ENCODE measurements around the gene SELENOM. TPM values are rescaled to one million over a fixed set of nuclear protein-coding genes. Genes with fewer than 3 reads are reported as not detected.

SELENOM gene
- total and polyA plus RNA-seq, 2 donors, result 113 to 1,134 TPM

GRCh38 chr22:31106731-31107177 is 614 bp downstream of the SELENOM start:
- Histone ChIP-seq H3K27ac (ENCODE audit: low read depth) (peak overlapping the region; percentile 97), H3K4me1 (ENCODE audit: insufficient read depth) (no peaks in the 10 kb centered on the region), H3K36me3 (ENCODE audit: insufficient read depth) (no peaks in the 10 kb centered on the region), H3K4me3 (ENCODE audit: low read depth, low read length) (peak overlapping the region; percentile 71)
- WGBS, result 27% methylated on average over 14 of the region's 14 CpGs
- no peak for DNase-seq (ENCODE audit: extremely low spot score)

- H3K4me3 ChIP-seq (ENCODE audit: low read depth, low read length), result peak overlapping the region; percentile 71
- DNase-seq (ENCODE audit: extremely low spot score), result no peak
- WGBS, result 30% methylated on average over 4 of the region's 4 CpGs
- H3K27ac ChIP-seq (ENCODE audit: low read depth), result peak overlapping the region; percentile 97
- no peaks in the 10 kb centered on the region for H3K4me1 ChIP-seq (ENCODE audit: insufficient read depth)
- H3K36me3 ChIP-seq (ENCODE audit: insufficient read depth), result no peaks in the 10 kb centered on the region
These were observed 1.3 kb downstream of the SELENOM start for GRCh38 chr22:31106001-31106571.

- no peaks in the 10 kb centered on the region for H3K36me3 ChIP-seq (ENCODE audit: insufficient read depth)
- peak overlapping the region; percentile 46 for H3K27ac ChIP-seq (ENCODE audit: low read depth)
- H3K4me3 ChIP-seq (ENCODE audit: low read depth, low read length), result peak overlapping the region; percentile 71
- no peaks in the 10 kb centered on the region for H3K4me1 ChIP-seq (ENCODE audit: insufficient read depth)
- DNase-seq (ENCODE audit: extremely low spot score), result no peak
- 52% methylated on average over 11 of the region's 11 CpGs for WGBS
These were observed 2.0 kb downstream of the SELENOM start for GRCh38 chr22:31105282-31105929.

- WGBS, result 28% methylated on average over 35 of the region's 35 CpGs
- no peak for DNase-seq (ENCODE audit: extremely low spot score)
- H3K27ac ChIP-seq (ENCODE audit: low read depth), result no peak overlapping the region
- no peaks in the 10 kb centered on the region for H3K4me1 ChIP-seq (ENCODE audit: insufficient read depth)
- no peak overlapping the region for H3K4me3 ChIP-seq (ENCODE audit: low read depth, low read length)
- H3K36me3 ChIP-seq (ENCODE audit: insufficient read depth), result no peaks in the 10 kb centered on the region
These were observed 2.5 kb downstream of the SELENOM start for GRCh38 chr22:31104869-31105268.

DNA sequence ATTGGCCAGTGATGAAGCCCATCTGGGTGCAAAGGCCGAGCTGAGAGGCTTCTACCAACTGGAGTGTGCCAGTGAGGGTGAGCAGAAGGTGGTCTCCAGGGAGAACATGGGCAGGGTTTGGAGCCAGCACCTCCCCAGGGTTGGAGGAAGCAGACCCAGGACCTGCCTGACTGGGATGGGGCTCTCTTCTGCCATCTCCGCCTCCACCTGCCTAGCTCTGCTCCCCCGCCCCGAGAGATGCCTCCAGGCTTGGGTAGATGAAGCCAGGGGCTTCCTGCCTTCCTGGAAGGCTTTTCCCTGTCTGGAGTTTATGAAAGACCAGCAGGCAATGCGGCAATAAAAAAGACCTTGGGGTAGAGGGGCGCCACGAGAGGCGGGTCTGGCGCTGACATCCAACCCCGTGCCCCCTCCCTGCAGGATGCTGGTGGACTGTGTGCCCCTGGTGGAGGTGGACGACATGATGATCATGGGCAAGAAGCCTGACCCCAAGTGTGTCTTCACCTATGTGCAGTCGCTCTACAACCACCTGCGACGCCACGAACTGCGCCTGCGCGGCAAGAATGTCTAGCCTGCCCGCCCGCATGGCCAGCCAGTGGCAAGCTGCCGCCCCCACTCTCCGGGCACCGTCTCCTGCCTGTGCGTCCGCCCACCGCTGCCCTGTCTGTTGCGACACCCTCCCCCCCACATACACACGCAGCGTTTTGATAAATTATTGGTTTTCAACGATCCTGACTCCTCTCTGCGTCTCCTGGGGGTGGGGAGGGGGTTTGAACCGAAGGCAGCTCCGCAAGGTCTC is 3.3 kb downstream of the SELENOM start:
- WGBS, result 50% methylated on average over 33 of the region's 33 CpGs
- Histone ChIP-seq H3K27ac (ENCODE audit: low read depth) (peak overlapping the region; percentile 30), H3K4me3 (ENCODE audit: low read depth, low read length) (no peak overlapping the region), H3K4me1 (ENCODE audit: insufficient read depth) (no peaks in the 10 kb centered on the region), H3K36me3 (ENCODE audit: insufficient read depth) (no peaks in the 10 kb centered on the region)
- DNase-seq (ENCODE audit: extremely low spot score), result no peak

DNA sequence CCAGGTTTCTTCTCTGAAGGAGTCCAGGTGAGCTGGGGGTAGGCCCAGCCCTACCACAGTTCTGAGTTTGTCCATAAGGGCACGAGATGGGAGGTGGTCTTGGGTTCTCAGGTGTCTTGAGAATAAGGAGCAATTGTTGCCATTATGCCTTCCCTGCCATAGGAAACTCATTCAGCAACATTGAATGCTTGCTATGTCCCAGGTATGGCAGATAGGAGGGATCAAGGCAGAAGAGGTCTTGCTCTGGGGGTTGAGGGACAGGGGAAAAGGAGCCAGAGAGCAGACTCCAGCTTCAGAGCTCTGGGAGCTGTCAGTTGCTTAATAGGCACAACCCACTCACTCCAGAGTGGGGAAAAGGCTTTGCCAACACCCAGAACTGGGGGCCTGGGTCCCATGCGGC is 4.3 kb downstream of the SELENOM start:
- 58% methylated on average over 2 of the region's 2 CpGs for WGBS
- Histone ChIP-seq H3K4me3 (ENCODE audit: low read depth, low read length) (no peak overlapping the region), H3K36me3 (ENCODE audit: insufficient read depth) (no peaks in the 10 kb centered on the region), H3K4me1 (ENCODE audit: insufficient read depth) (no peaks in the 10 kb centered on the region), H3K27ac (ENCODE audit: low read depth) (peak overlapping the region; percentile 51)
- DNase-seq (ENCODE audit: extremely low spot score), result no peak

- Histone ChIP-seq H3K36me3 (ENCODE audit: insufficient read depth) (no peaks in the 10 kb centered on the region), H3K4me1 (ENCODE audit: insufficient read depth) (no peaks in the 10 kb centered on the region), H3K27ac (ENCODE audit: low read depth) (peak overlapping the region; percentile 76), H3K4me3 (ENCODE audit: low read depth, low read length) (no peak overlapping the region)
- 28% methylated on average over 8 of the region's 8 CpGs for WGBS
- no peak for DNase-seq (ENCODE audit: extremely low spot score)
These were observed 4.8 kb downstream of the SELENOM start for GRCh38 chr22:31102441-31103081.

GRCh38 chr22:31100762-31101525 is 6.4 kb downstream of the SELENOM start:
- no peaks in the 10 kb centered on the region for H3K36me3 ChIP-seq (ENCODE audit: insufficient read depth)
- no peak for DNase-seq (ENCODE audit: extremely low spot score)
- H3K4me3 ChIP-seq (ENCODE audit: low read depth, low read length), result no peak overlapping the region
- WGBS, result 88% methylated on average over 18 of the region's 18 CpGs
- no peaks in the 10 kb centered on the region for H3K4me1 ChIP-seq (ENCODE audit: insufficient read depth)
- no peak overlapping the region for H3K27ac ChIP-seq (ENCODE audit: low read depth)

GRCh38 chr22:31099841-31100761 is 7.3 kb downstream of the SELENOM start:
- 90% methylated on average over 34 of the region's 34 CpGs for WGBS
- Histone ChIP-seq H3K4me3 (ENCODE audit: low read depth, low read length) (no peak overlapping the region), H3K4me1 (ENCODE audit: insufficient read depth) (no peaks in the 10 kb centered on the region), H3K36me3 (ENCODE audit: insufficient read depth) (no peaks in the 10 kb centered on the region), H3K27ac (ENCODE audit: low read depth) (no peak overlapping the region)
- no peak for DNase-seq (ENCODE audit: extremely low spot score)

DNA sequence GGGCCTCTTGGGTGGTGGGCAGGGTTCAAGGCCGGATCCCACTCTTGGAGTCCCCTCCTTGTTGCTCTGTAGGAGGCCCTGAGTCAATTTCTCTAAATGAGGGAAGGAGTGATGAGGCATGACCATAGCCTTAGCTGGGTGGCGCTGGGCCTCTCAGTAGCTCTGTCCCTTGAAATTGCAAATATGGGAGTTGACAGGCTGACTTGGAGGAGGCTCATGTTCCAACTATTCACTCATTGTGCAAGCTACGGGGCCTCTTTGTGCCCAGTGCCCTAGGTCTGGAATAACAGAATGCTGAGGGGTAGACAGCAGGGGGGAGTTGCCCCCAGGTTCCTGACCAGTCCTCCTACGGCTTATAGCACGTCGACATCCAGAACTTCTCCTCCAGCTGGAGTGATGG is 8.0 kb downstream of the SELENOM start:
- H3K27ac ChIP-seq (ENCODE audit: low read depth), result peak overlapping the region; percentile 46
- no peak for DNase-seq (ENCODE audit: extremely low spot score)
- no peak overlapping the region for H3K4me3 ChIP-seq (ENCODE audit: low read depth, low read length)
- no peaks in the 10 kb centered on the region for H3K36me3 ChIP-seq (ENCODE audit: insufficient read depth)
- H3K4me1 ChIP-seq (ENCODE audit: insufficient read depth), result no peaks in the 10 kb centered on the region
- 82% methylated on average over 6 of the region's 6 CpGs for WGBS

- H3K4me3 ChIP-seq (ENCODE audit: low read depth, low read length), result no peak overlapping the region
These were observed 8.7 kb downstream of the SELENOM start for GRCh38 chr22:31098632-31099110.

GRCh38 chr22:31097941-31098631 is 9.3 kb downstream of the SELENOM start:
- no peaks in the 10 kb centered on the region for H3K36me3 ChIP-seq (ENCODE audit: insufficient read depth)
- WGBS, result 56% methylated on average over 10 of the region's 10 CpGs
- no peak overlapping the region for H3K4me3 ChIP-seq (ENCODE audit: low read depth, low read length)
- DNase-seq (ENCODE audit: extremely low spot score), result no peak
- H3K27ac ChIP-seq (ENCODE audit: low read depth), result no peak overlapping the region
- no peaks in the 10 kb centered on the region for H3K4me1 ChIP-seq (ENCODE audit: insufficient read depth)

More at GRCh38 chr22:31098632-31099110, 8.7 kb downstream of the SELENOM start:
- 43% methylated on average over 36 of the region's 36 CpGs for WGBS
- no peak for DNase-seq (ENCODE audit: extremely low spot score)
- Histone ChIP-seq H3K4me1 (ENCODE audit: insufficient read depth) (no peaks in the 10 kb centered on the region), H3K27ac (ENCODE audit: low read depth) (peak overlapping the region; percentile 46), H3K36me3 (ENCODE audit: insufficient read depth) (no peaks in the 10 kb centered on the region)
